ENCODE data around the gene PPP1R1B. TPM values are rescaled to one million over a fixed set of nuclear protein-coding genes. Genes with fewer than 3 reads are reported as not detected.

PPP1R1B gene
- total and polyA plus RNA-seq, 9 of the 15 experiments (the other 6 are each of a cell fraction or from before 2014, with no cell fraction given) = 0.07 to 0.18 (median 0.10) TPM; not detected in 4

DNA sequence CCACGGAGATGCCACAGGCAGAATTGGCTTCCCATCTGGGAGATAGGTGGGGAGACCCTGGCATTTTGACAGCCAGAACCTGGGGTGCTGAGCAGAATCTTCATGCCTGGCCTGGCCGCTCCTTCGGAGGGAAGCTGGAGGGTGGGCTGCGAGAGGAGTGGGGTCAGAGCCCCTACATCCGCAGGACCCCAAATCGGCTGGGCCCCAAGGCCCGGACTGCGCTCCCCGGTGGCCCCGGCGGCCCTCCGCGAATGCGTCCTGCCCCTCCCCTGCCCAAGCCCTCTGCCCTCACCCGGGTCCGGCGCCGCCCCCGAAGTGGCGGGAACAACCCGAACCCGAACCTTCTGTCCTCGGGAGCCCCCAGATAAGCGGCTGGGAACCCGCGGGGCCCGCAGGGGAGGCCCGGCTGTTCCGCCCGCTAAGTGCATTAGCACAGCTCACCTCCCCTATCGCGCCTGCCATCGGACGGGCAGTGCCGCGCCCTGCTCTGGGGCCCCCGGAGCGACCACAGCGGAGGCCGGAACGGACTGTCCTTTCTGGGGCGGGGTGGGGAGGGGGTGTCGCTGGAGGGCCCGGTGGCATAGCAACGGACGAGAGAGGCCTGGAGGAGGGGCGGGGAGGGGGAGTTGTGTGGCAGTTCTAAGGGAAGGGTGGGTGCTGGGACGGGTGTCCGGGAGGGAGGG lies 40.7 kb downstream of the PPP1R1B start (continued):
- TF ChIP-seq ZC3H11A (IDR thresholded peaks at IDR 0.05; ENCODE audit: low read depth, low read length) (no peak), CREBBP (IDR thresholded peaks at IDR 0.05; ENCODE audit: low read depth, low read length) (no peak), CBFA2T3 (IDR thresholded peaks at IDR 0.05) (peak; percentile 82), FOXA3 (CRISPR knock-in tag; conservative IDR thresholded peaks at IDR 0.05 in 1 of 2, IDR thresholded peaks at IDR 0.05 in 1 of 2) (no peak), NFXL1 (CRISPR knock-in tag; IDR thresholded peaks at IDR 0.05) (no peak), DNMT1 (IDR thresholded peaks at IDR 0.05) (no peak), ZNF561 (CRISPR knock-in tag; conservative IDR thresholded peaks at IDR 0.05) (no peak), CC2D1A (IDR thresholded peaks at IDR 0.05) (peak; percentile 92), TOE1 (IDR thresholded peaks at IDR 0.05; ENCODE audit: borderline replicate concordance) (no peak), TOE1 (CRISPR knock-in tag; IDR thresholded peaks at IDR 0.05; ENCODE audit: borderline replicate concordance, low read depth) (no peak), YBX1 (IDR thresholded peaks at IDR 0.05) (no peak), HLTF (IDR thresholded peaks at IDR 0.05) (no peak), ZNF79 (CRISPR knock-in tag; IDR thresholded peaks at IDR 0.05; ENCODE audit: low read depth) (no peak), POLR3A (IDR thresholded peaks at IDR 0.05; ENCODE audit: borderline replicate concordance, extremely low read depth, insufficient read depth, insufficient read length) (no peak), RBBP5 (IDR thresholded peaks at IDR 0.05; ENCODE audit: borderline replicate concordance, insufficient read depth, low read length, poor library complexity, severe bottlenecking) (peak; percentile 34), BRF1 (IDR thresholded peaks at IDR 0.05; ENCODE audit: borderline replicate concordance, extremely low read depth, insufficient read length) (no peak)
- TF ChIP-seq, protein P1, sequence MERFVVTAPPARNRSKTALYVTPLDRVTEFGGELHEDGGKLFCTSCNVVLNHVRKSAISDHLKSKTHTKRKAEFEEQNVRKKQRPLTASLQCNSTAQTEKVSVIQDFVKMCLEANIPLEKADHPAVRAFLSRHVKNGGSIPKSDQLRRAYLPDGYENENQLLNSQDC (CRISPR knock-in tag; IDR thresholded peaks at IDR 0.05) = 0 out of 2 replicates have a peak, but pooled peaks have one; percentile 10
- TF ChIP-seq, protein P2, sequence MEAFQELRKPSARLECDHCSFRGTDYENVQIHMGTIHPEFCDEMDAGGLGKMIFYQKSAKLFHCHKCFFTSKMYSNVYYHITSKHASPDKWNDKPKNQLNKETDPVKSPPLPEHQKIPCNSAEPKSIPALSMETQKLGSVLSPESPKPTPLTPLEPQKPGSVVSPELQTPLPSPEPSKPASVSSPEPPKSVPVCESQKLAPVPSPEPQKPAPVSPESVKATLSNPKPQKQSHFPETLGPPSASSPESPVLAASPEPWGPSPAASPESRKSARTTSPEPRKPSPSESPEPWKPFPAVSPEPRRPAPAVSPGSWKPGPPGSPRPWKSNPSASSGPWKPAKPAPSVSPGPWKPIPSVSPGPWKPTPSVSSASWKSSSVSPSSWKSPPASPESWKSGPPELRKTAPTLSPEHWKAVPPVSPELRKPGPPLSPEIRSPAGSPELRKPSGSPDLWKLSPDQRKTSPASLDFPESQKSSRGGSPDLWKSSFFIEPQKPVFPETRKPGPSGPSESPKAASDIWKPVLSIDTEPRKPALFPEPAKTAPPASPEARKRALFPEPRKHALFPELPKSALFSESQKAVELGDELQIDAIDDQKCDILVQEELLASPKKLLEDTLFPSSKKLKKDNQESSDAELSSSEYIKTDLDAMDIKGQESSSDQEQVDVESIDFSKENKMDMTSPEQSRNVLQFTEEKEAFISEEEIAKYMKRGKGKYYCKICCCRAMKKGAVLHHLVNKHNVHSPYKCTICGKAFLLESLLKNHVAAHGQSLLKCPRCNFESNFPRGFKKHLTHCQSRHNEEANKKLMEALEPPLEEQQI (IDR thresholded peaks at IDR 0.05) = no peak
- TF ChIP-seq, protein P3, sequence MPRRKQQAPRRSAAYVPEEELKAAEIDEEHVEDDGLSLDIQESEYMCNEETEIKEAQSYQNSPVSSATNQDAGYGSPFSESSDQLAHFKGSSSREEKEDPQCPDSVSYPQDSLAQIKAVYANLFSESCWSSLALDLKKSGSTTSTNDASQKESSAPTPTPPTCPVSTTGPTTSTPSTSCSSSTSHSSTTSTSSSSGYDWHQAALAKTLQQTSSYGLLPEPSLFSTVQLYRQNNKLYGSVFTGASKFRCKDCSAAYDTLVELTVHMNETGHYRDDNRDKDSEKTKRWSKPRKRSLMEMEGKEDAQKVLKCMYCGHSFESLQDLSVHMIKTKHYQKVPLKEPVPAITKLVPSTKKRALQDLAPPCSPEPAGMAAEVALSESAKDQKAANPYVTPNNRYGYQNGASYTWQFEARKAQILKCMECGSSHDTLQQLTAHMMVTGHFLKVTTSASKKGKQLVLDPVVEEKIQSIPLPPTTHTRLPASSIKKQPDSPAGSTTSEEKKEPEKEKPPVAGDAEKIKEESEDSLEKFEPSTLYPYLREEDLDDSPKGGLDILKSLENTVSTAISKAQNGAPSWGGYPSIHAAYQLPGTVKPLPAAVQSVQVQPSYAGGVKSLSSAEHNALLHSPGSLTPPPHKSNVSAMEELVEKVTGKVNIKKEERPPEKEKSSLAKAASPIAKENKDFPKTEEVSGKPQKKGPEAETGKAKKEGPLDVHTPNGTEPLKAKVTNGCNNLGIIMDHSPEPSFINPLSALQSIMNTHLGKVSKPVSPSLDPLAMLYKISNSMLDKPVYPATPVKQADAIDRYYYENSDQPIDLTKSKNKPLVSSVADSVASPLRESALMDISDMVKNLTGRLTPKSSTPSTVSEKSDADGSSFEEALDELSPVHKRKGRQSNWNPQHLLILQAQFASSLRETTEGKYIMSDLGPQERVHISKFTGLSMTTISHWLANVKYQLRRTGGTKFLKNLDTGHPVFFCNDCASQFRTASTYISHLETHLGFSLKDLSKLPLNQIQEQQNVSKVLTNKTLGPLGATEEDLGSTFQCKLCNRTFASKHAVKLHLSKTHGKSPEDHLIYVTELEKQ (CRISPR knock-in tag; IDR thresholded peaks at IDR 0.05) = no peak
